HG02943 (cell line): ENCODE results near the gene SFN.
"Not testable (repeated sequence)": the region's sequence is repeated elsewhere in the genome, so short reads cannot be mapped to it uniquely, and the experiment has no call there.

ENCODE experiments used
- ATAC-seq: cut with Tn5 transposase; IDR thresholded peaks from one replicate; pipeline ENCODE4 v1.9.1; 2021; ENCODE audit warnings: mild to moderate bottlenecking, low read depth, moderate library complexity; ENCODE audit not compliant: unreplicated experiment

The SFN gene

GRCh38 chr1:26862781-26863684 lies at the start of gene SFN:
TSS of gene SFN (plus strand) at chr1:26863149. CDS start at chr1:26863213, 64 bp downstream.
- no peak for ATAC-seq

- ATAC-seq = no peak
Observed at GRCh38 chr1:26814377-26814776, 48.6 kb upstream of the SFN start.

- no peak for ATAC-seq
Observed at GRCh38 chr1:26814893-26815292, 48.1 kb upstream of the SFN start.

DNA sequence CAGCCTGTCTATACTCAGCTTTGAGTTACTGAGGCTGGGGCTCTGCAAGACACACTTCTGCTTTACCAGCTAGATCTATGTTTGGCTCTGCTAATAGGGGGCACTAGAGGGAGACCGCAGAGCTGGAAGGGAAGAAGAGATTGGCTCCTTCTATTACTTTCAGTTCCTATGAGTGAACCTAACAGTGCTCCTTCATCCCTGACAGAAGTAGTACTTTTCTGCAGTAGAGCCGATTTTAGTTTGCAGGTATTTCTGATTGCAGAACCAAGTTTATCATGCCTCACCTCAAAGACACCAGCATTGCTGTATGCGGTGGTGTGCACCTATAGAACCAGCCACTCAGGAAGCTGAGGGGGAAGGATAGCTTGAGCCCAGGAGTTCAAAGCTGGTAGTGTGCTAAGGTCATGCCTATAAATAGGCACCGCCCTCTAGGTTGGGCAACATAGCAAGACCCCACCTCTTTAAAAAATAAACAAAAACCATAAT lies 42.1 kb upstream of the SFN start:
- ATAC-seq = no peak

DNA sequence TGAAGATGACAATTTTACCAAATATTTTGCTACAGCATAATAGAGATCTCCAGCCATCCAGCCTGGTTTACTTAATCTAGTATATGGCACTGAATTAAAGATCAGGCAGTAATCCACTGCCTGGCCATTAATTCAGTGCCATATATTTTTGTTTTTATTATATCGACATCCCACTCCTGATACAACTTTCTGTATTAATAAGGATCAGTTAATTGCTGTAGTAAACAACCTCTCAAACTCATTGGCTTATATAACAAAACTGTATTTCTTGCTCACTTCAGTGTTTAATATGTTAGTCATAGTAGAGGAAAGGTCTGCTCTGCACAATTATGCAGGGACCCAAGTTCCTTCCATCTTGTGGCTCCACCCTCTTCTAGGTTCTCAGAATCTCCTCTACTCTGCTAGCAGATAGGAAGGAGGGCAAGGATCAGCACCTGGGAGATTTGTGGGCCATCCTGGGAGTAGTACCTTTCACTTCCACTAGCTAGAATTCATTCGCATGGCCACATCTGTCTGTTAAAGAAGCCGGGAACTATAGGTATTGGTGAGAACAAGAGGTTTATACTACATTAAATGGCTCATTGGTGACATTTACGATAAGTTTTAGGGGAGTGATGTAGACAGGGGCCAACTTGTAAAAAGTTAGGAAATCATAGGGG lies 40.1 kb upstream of the SFN start:
- no peak for ATAC-seq

DNA sequence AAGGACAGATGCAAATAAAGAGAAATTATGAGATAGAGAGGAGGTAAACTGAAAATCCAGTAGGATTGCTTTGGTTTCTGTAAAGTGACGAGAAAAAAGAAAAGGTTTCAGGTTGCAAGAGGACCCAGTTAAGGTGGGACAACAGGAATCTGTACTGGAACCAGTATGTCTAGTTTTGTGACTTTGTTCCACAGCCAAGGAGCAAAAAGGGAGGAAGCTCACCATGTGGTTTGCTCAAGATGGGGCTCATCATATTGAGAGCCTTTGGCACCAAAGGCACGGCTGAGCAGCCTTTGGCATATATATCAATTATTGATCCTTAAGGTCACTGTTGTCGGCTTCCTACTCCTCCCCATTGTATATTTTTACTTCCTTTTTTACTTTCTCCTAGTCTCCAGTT lies 38.2 kb upstream of the SFN start:
- no peak for ATAC-seq

DNA sequence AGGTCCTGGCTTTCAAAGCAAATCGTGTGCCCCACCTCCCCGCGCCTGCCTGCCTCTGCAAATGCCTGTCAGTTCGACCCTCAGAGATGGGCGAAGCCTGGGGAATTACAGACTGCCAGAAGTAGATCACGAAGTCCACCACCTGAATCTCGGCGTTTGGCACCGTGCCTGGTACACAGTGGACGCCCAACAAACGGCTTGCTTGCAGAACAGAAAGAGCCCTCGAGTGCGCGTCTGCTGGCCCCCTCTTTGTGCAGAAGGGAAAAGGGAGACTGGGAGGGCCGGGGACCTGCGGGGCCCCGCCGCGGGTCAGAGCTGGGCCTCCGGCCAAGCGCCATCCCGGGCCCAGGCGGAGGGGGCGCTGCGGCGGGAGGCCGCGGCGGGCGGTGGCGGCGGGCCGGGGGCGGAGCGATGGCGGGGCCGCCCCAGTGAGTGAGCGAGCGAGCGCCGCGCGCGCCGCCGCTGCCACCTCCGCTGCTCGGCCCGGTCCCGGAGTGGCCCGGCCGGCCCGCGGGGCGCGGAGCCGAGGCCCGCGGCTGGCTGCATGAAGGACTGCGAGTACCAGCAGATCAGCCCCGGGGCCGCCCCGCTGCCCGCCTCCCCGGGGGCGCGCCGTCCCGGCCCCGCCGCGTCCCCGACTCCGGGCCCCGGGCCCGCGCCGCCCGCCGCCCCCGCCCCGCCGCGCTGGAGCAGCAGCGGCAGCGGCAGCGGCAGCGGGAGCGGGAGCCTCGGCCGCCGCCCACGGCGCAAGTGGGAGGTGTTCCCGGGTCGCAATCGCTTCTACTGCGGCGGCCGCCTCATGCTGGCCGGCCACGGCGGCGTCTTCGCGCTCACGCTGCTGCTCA lies 36.5 kb upstream of the SFN start, which contains the start of gene ZDHHC18:
TSS of gene ZDHHC18 (plus strand) at position 428 of the 845 bp plus-strand sequence. CDS start at position 545, 117 bp downstream.
- no peak for ATAC-seq

- ATAC-seq = no peak
Observed at GRCh38 chr1:26827106-26827604, 35.8 kb upstream of the SFN start.

DNA sequence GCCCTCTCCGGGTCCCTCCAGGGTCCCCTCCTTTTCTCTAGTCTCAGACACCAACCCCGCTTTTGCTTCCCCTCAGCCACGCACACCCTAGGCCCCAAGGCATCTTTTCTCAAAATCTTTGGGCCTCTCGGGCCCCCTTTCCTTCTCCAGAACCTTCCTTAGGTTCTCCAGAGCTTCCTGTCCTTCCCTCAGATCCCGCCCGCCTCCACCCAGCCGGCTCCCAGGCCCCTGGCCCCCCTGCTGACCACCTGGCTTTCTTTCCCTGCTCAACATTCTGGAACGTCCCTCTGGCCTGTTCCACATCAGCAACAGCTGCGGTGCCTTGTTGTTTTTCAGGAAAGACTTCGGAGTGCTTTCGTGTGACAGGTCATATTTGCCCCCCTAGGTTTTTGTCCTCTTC lies 35.3 kb upstream of the SFN start:
- no peak for ATAC-seq

DNA sequence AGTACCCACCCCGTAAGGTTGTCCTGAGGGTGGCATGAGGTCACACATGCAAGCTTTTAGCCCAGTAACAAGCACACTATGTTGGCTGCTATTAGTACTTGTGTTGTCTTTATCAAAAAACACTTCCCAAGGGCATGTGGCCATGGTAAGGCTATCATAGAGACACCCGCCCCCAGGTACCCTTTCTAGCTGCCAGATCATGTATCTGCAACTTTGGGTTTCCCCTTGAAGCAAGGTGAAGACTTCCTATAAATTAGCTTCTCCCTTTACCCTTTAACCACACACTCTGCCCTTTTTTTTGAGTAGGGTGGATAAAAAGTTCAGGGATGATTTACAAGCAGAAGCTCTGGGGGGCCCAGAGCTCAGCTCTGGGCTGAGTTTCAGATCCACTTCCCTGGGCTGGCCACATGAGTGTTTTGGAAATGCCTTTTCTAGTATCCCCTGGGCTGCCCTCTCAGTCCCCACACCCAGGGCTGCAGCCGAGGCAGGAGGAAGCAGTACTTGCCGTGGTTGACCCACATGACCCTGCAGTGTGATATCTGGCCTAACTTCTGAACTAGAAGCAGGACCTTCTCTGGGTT lies 34.4 kb upstream of the SFN start:
- no peak for ATAC-seq

- ATAC-seq = no peak
Observed at GRCh38 chr1:26829184-26829911, 33.6 kb upstream of the SFN start.

DNA sequence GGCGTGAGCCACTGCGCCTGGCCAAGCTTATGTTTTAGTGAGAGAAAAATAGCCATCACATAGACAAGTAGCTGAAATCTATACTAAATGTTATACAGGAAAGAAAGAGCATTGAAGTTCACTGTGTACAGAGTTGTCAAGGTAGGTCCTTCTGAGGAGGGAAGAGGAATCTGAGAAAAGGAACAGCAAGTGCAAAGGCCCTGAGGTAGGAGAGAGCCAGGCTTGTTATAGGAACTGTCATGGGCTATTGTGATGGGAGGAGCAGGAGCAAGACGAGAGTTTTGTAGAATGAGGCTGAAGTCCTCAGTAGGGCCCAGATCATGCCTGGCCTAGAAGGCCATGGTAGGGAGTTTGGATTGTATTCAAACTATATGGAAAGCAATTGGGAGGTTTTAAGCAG lies 31.9 kb upstream of the SFN start:
- no peak for ATAC-seq

DNA sequence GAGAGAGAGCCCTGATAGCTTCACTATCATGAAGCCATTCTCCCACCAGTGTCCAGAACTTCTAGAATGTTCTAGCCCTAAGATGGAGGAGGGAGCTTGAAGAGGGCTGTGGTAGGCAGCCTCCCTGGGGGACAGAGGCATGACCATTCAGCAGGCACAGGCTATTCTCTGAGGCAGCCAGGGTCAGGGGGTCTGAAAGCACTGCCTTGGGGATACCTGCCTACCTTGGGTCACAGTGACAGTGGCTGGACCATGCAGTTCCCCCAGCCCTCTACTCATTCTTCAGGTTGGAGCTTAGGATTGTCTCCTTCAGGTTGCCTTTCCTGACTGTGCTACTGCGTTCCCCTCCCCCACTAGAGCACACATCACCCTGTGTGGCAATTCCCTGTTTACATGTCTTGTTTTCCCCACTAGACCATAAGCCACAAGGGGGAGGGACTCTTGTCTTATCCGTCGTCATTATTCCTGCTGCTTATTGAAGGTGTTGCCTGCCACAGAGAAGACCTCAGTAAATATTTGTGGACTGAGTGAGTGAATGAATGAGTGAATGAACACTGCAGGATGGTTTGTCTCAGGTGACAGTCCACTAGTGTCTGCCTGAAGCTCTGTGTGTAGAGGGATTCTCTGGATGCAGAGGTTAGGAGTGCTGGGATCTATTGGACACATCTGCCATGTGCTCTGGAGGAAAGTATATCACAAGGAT lies 31.3 kb upstream of the SFN start:
- no peak for ATAC-seq

DNA sequence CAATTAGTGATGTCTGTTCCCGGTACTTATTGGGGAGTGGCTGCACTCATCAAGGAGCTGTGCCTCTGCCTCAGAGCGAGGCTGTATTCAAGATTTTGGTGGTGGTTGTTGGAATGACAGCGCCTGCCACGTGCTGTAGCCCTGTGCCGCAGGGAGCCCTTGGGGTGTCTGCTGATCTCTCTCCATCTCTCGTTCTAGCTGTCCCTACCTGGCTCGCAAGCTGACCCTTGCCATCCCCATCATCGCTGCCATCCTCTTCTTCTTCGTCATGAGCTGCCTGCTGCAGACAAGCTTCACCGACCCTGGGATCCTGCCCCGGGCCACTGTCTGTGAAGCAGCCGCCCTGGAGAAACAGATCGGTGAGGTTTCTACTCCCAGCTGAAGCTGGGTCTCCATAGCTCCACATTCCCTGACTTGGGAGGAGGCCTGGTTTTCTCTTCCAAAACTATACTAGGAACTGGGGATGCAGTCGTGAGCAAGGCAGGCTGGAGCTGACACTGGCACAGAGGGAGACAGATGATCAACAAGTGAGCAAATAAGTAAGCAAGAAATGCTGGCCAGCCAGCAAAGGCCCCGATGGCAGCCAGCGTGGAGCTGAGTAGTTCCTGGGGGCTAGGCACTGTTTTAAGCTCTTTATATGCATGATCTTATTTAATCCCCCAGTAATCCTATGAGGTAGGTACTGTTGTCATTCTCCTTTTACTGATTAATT lies 30.5 kb upstream of the SFN start:
- no peak for ATAC-seq

DNA sequence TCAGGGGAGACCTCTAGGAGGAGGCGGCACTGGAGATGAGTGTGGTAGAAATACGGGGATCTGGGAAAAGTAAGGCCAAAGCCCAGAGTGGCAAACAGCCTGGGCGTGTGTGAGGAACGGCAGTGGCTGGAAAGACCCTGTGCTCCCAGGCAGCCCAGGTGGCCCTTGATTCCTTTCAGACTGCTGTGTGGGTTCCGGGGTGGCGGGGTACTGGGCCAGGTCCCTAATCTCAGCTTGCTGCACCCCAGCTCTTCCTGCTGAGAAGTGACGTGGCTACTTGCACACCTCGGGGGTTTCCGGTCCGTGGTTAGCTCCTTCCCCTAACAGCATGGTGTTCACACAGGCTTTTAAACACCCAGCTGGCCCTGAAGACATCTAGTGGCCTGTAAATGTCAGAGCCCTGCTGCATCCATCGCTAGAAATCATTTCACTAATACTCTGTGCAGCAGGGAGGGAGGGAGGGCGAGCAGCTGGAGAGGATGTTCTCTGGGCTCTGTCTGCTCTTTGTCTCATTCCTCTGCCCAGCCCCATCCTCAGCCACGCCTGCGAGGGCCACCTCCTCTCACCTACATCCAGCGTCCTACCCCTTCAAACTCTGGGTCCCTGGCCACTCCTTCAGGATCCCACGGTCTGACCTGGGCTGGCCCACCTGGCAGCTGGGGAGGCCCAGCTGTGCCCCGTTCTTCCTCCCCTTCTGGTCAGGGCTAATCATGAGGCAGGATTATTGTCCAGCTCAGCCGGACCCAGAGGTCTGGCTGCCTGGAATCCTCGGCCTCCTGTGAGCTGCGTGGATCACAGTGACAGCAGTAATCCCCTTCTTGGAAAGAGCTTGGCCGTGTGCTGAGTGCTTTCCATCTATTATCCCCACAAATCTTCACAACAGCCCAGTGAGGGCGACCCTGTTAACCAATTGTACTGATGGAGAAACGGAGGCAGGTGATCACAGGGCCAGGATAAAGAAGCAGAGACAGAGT lies 29.2 kb upstream of the SFN start:
- peak; percentile 83 for ATAC-seq

- ATAC-seq = not testable (repeated sequence)
Observed at GRCh38 chr1:26837665-26838064, 25.3 kb upstream of the SFN start.
